Liver (tissue), 9 donors: ENCODE results near the gene LCMT1. TPM values are rescaled to one million over a fixed set of nuclear protein-coding genes. Genes with fewer than 3 reads are reported as not detected.

Source experiments
- DNase-seq: peaks from one replicate; pipeline ENCODE4 v3.0.0-alpha.2; 2017; ENCODE audit warnings: low spot score
- H3K27ac ChIP-seq, 2 donors: one replicate each; pipeline ENCODE4 v1.7.0; 2013; ENCODE audit warnings: inconsistent platforms in 2 of 2, low read length in 2 of 2, control low read depth in 1 of 2, low read depth in 1 of 2, mild to moderate bottlenecking in 1 of 2
- H3K27me3 ChIP-seq, 4 donors: one replicate each; pipeline versions ENCODE4 v1.6.1 to v1.7.0; 2013; ENCODE audit warnings: low read length in 3 of 4, inconsistent platforms in 1 of 4, mild to moderate bottlenecking in 1 of 4, moderate library complexity in 1 of 4; ENCODE audit not compliant: control insufficient read depth in 4 of 4, insufficient read depth in 4 of 4
- H3K36me3 ChIP-seq, 4 donors: one replicate each; pipeline versions ENCODE4 v1.6.1 to v1.7.0; 2013; ENCODE audit warnings: low read length in 3 of 4, mild to moderate bottlenecking in 3 of 4, low read depth in 1 of 4, moderate library complexity in 1 of 4; ENCODE audit not compliant: control insufficient read depth in 4 of 4, insufficient read depth in 3 of 4
- H3K4me1 ChIP-seq, 4 donors: one replicate each; pipeline versions ENCODE4 v1.6.1 to v1.7.0; 2013; ENCODE audit warnings: low read length in 3 of 4, mild to moderate bottlenecking in 3 of 4, moderate library complexity in 1 of 4; ENCODE audit not compliant: control insufficient read depth in 4 of 4, insufficient read depth in 4 of 4
- H3K4me3 ChIP-seq, 3 donors: one replicate each; pipeline versions ENCODE4 v1.6.1 to v1.7.0; 2013; ENCODE audit warnings: low read length in 3 of 3, control low read depth in 1 of 3, low read depth in 1 of 3, mild to moderate bottlenecking in 1 of 3
- H3K9ac ChIP-seq, 2 donors: one replicate each; pipeline ENCODE4 v1.7.0; 2013; ENCODE audit warnings: low read length in 2 of 2, mild to moderate bottlenecking in 2 of 2, moderate library complexity in 2 of 2, control low read depth in 1 of 2, low read depth in 1 of 2
- H3K9me3 ChIP-seq, 4 donors: one replicate each; pipeline versions ENCODE4 v1.6.1 to v1.7.0; 2013; ENCODE audit warnings: low read length in 3 of 4; ENCODE audit not compliant: control insufficient read depth in 4 of 4
- EGR1 ChIP-seq, 2 donors: IDR thresholded peaks; 2 replicates each; pipeline ENCODE4 v1.6.1; 2016 to 2018; ENCODE audit warnings: antibody characterized with exemption in 2 of 2, low read depth in 2 of 2
- FOXA1 ChIP-seq: IDR thresholded peaks from 2 replicates; pipeline ENCODE4 v1.6.1; 2016; ENCODE audit warnings: antibody characterized with exemption
- FOXA2 ChIP-seq: IDR thresholded peaks from 2 replicates; pipeline ENCODE4 v1.6.1; 2016; ENCODE audit warnings: antibody characterized with exemption
- GABPA ChIP-seq, 2 donors: IDR thresholded peaks in 1 of 2; conservative IDR thresholded peaks in 1 of 2; 2 replicates each; pipeline ENCODE4 v1.6.1; 2016; ENCODE audit warnings: antibody characterized with exemption in 2 of 2, mild to moderate bottlenecking in 1 of 2, moderate library complexity in 1 of 2
- HNF4A ChIP-seq, 2 donors: conservative IDR thresholded peaks; 2 replicates each; pipeline ENCODE4 v1.6.1; 2016; ENCODE audit warnings: antibody characterized with exemption in 2 of 2, mild to moderate bottlenecking in 2 of 2
- HNF4G ChIP-seq: IDR thresholded peaks from 2 replicates; pipeline ENCODE4 v1.6.1; 2016; ENCODE audit warnings: antibody characterized with exemption
- JUND ChIP-seq, 2 donors: IDR thresholded peaks; 2 replicates each; pipeline ENCODE4 v1.6.1; 2016; ENCODE audit warnings: antibody characterized with exemption in 2 of 2
- NR2F2 ChIP-seq: IDR thresholded peaks from 2 replicates; pipeline ENCODE4 v1.6.1; 2016; ENCODE audit warnings: antibody characterized with exemption
- RAD21 ChIP-seq, 2 donors: IDR thresholded peaks; 2 replicates each; pipeline ENCODE4 v1.6.1; 2016; ENCODE audit warnings: antibody characterized with exemption in 2 of 2, mild to moderate bottlenecking in 2 of 2
- RXRA ChIP-seq, 2 donors: IDR thresholded peaks; 2 replicates each; pipeline ENCODE4 v1.6.1; 2017 to 2018; ENCODE audit warnings: antibody characterized with exemption in 2 of 2, mild to moderate bottlenecking in 1 of 2
- SP1 ChIP-seq: IDR thresholded peaks from 2 replicates; pipeline ENCODE4 v1.6.1; 2018; ENCODE audit warnings: antibody characterized with exemption, mild to moderate bottlenecking
- TAF1 ChIP-seq: conservative IDR thresholded peaks from 2 replicates; pipeline ENCODE4 v1.6.1; 2016; ENCODE audit warnings: antibody characterized with exemption, mild to moderate bottlenecking
- YY1 ChIP-seq: IDR thresholded peaks from 2 replicates; pipeline ENCODE4 v1.6.1; 2016; ENCODE audit warnings: antibody characterized with exemption, mild to moderate bottlenecking
- WGBS: extraction: QIAGEN DNeasy Blood & Tissue Kit; methylation state at CpG from one replicate; pipeline ENCODE4 v1.1.7; 2013; 5-methylcytosine and 5-hydroxymethylcytosine counted together
- polyA plus RNA-seq, 2 donors: library from polyadenylated mRNA; stranded (reverse) in 1 of 2; unstranded in 1 of 2; fragments of 200-250 nt in 1 of 2; fragments of >200 nt in 1 of 2; fragmentation: Nextera tagmentation in 1 of 2; extraction: Ambion mirVana in 1 of 2; gene quantifications; one replicate each; pipeline versions ENCODE4 v1.2.1 to v1.2.3, GENCODE V29; 2013 to 2015
- total RNA-seq, 2 donors: library from RNA; depleted of rRNA; stranded (reverse); fragments of >200 nt; gene quantifications; one replicate each; pipeline ENCODE4 v1.2.3, GENCODE V29; 2014
- TF ChIP-seq, protein P1 (sequence below): IDR thresholded peaks from 2 replicates; pipeline ENCODE4 v1.6.1; 2016; ENCODE audit warnings: antibody characterized with exemption
- TF ChIP-seq, protein P2 (sequence below): IDR thresholded peaks from 2 replicates; pipeline ENCODE4 v1.6.1; 2016; ENCODE audit warnings: antibody characterized with exemption
- TF ChIP-seq, protein P3 (sequence below): IDR thresholded peaks from 2 replicates; pipeline ENCODE4 v1.6.1; 2016; ENCODE audit warnings: antibody characterized with exemption, mild to moderate bottlenecking
- TF ChIP-seq, protein P4 (sequence below): fragments of 150-350 bp; IDR thresholded peaks from 2 replicates; pipeline ENCODE4 v1.5.1; 2017; ENCODE audit warnings: improper control_type of control experiment, low read depth, low read length; ENCODE audit not compliant: missing input control
- donor health status: healthy.
- donor health status: healthy.
- donor health status: healthy.
- donor health status: healthy.
- donor health status: healthy.

LCMT1 gene
- total and polyA plus RNA-seq, 4 donors = 4.8 to 8.2 (median 6.6) TPM

DNA sequence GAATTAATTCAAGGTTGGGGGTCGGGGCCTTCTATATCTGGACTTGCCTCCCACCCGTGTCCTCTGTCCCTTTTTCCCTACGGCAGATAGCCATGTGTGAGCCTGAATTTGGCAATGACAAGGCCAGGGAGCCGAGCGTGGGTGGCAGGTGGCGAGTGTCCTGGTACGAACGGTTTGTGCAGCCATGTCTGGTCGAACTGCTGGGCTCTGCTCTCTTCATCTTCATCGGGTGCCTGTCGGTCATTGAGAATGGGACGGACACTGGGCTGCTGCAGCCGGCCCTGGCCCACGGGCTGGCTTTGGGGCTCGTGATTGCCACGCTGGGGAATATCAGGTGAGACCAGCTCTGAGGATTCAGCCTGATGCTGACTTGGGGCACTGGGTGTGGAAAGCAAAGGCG, 105.6 kb downstream of the LCMT1 start:
- Histone ChIP-seq H3K27ac (no peak overlapping the region), H3K36me3 (no peaks in the 10 kb centered on the region)
- WGBS = 89% methylated on average over 17 of the region's 17 CpGs

DNA sequence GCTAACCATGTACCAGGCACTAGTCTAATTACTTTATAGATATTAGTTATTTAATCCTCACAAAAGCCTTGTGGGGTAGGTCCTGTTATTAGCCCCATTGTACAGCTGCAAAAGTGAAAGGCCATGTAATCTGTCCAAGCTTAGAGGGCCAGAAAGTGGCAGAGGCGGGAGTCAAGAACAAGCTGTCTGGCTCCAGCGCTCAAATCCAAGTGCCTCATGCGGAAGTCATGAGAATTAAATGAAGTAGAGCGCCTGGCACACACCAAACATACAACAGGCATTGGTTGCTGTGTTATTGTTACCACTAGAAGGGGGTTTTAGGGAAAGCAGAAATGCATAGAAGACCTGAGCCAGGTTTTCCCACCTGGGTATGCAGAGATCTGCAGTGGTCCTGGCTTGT, 106.4 kb downstream of the LCMT1 start:
- Histone ChIP-seq H3K36me3 (no peaks in the 10 kb centered on the region), H3K9me3 (no peaks in the 10 kb centered on the region), H3K4me3 (no peak overlapping the region), H3K4me1 (peaks cover 0 to 9% (median 6%) of the 10 kb centered on the region in 4 donors), H3K27me3 (no peaks in the 10 kb centered on the region), H3K27ac (no peak overlapping the region), H3K9ac (no peak overlapping the region)
- 97% methylated on average over 4 of the region's 4 CpGs for WGBS
- TF ChIP-seq GABPA (IDR thresholded peaks at IDR 0.05 in 1 of 2, conservative IDR thresholded peaks at IDR 0.05 in 1 of 2) (no peak), TAF1 (no peak), HNF4A (conservative IDR thresholded peaks at IDR 0.05) (no peak)
- TF ChIP-seq, protein P1, sequence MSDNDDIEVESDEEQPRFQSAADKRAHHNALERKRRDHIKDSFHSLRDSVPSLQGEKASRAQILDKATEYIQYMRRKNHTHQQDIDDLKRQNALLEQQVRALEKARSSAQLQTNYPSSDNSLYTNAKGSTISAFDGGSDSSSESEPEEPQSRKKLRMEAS = no peak
- no peak for DNase-seq

More for the DNA sequence above, 105.6 kb downstream of the LCMT1 start:
- H3K4me1 ChIP-seq = peaks cover 0 to 9% (median 6%) of the 10 kb centered on the region in 4 donors
- no peak overlapping the region for H3K9ac ChIP-seq
- no peak for DNase-seq
- no peaks in the 10 kb centered on the region for H3K9me3 ChIP-seq
- no peak for TF ChIP-seq SP1
- TF ChIP-seq FOXA1 = no peak
- TF ChIP-seq EGR1 (IDR thresholded peaks at IDR 0.05; ENCODE audit: low read depth in 2 of 2) = no peak
- no peak for TF ChIP-seq RAD21 (IDR thresholded peaks at IDR 0.05)
- TF ChIP-seq GABPA (IDR thresholded peaks at IDR 0.05 in 1 of 2, conservative IDR thresholded peaks at IDR 0.05 in 1 of 2) = no peak
- TF ChIP-seq JUND (IDR thresholded peaks at IDR 0.05) = no peak
- TF ChIP-seq HNF4G = no peak
- TF ChIP-seq, protein P1 = no peak
- no peak for TF ChIP-seq FOXA2
- no peak for TF ChIP-seq RXRA (IDR thresholded peaks at IDR 0.05)
- TF ChIP-seq, protein P2, sequence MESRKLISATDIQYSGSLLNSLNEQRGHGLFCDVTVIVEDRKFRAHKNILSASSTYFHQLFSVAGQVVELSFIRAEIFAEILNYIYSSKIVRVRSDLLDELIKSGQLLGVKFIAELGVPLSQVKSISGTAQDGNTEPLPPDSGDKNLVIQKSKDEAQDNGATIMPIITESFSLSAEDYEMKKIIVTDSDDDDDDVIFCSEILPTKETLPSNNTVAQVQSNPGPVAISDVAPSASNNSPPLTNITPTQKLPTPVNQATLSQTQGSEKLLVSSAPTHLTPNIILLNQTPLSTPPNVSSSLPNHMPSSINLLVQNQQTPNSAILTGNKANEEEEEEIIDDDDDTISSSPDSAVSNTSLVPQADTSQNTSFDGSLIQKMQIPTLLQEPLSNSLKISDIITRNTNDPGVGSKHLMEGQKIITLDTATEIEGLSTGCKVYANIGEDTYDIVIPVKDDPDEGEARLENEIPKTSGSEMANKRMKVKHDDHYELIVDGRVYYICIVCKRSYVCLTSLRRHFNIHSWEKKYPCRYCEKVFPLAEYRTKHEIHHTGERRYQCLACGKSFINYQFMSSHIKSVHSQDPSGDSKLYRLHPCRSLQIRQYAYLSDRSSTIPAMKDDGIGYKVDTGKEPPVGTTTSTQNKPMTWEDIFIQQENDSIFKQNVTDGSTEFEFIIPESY = no peak
- TF ChIP-seq, protein P3, sequence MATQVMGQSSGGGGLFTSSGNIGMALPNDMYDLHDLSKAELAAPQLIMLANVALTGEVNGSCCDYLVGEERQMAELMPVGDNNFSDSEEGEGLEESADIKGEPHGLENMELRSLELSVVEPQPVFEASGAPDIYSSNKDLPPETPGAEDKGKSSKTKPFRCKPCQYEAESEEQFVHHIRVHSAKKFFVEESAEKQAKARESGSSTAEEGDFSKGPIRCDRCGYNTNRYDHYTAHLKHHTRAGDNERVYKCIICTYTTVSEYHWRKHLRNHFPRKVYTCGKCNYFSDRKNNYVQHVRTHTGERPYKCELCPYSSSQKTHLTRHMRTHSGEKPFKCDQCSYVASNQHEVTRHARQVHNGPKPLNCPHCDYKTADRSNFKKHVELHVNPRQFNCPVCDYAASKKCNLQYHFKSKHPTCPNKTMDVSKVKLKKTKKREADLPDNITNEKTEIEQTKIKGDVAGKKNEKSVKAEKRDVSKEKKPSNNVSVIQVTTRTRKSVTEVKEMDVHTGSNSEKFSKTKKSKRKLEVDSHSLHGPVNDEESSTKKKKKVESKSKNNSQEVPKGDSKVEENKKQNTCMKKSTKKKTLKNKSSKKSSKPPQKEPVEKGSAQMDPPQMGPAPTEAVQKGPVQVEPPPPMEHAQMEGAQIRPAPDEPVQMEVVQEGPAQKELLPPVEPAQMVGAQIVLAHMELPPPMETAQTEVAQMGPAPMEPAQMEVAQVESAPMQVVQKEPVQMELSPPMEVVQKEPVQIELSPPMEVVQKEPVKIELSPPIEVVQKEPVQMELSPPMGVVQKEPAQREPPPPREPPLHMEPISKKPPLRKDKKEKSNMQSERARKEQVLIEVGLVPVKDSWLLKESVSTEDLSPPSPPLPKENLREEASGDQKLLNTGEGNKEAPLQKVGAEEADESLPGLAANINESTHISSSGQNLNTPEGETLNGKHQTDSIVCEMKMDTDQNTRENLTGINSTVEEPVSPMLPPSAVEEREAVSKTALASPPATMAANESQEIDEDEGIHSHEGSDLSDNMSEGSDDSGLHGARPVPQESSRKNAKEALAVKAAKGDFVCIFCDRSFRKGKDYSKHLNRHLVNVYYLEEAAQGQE = no peak
- TF ChIP-seq, protein P4, sequence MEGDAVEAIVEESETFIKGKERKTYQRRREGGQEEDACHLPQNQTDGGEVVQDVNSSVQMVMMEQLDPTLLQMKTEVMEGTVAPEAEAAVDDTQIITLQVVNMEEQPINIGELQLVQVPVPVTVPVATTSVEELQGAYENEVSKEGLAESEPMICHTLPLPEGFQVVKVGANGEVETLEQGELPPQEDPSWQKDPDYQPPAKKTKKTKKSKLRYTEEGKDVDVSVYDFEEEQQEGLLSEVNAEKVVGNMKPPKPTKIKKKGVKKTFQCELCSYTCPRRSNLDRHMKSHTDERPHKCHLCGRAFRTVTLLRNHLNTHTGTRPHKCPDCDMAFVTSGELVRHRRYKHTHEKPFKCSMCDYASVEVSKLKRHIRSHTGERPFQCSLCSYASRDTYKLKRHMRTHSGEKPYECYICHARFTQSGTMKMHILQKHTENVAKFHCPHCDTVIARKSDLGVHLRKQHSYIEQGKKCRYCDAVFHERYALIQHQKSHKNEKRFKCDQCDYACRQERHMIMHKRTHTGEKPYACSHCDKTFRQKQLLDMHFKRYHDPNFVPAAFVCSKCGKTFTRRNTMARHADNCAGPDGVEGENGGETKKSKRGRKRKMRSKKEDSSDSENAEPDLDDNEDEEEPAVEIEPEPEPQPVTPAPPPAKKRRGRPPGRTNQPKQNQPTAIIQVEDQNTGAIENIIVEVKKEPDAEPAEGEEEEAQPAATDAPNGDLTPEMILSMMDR = no peak
- TF ChIP-seq HNF4A (conservative IDR thresholded peaks at IDR 0.05) = no peak
- TF ChIP-seq YY1 = no peak
- TF ChIP-seq NR2F2 = no peak
- H3K4me3 ChIP-seq = no peak overlapping the region
- H3K27me3 ChIP-seq = no peaks in the 10 kb centered on the region
